Measurements from ENCODE around the gene ZNF667.

The ZNF667 gene

GRCh38 chr19:56393119-56394012, 83.8 kb downstream of the ZNF667 start, which contains the start of gene ZNF582:
Gene ZNF582, minus strand, starts transcription at chr19:56393534. Its CDS starts 1,782 bp downstream, at chr19:56391752.
- peak; percentile 98 for DNase-seq (ENCODE audit: low spot score)

Data from Ammon's horn (tissue), 1 donor.